ENCODE results near the gene ARHGEF12. TPM values are rescaled to one million over a fixed set of nuclear protein-coding genes. Genes with fewer than 3 reads are reported as not detected.
A peak's percentile ranks its signal among the peaks of the same experiment; 100 is the strongest.

Gene ARHGEF12
- total RNA-seq, 3 donors from 2014 or later = 88.2 to 119 (median 114) TPM

GRCh38 chr11:120514541-120515121 is 178.4 kb downstream of the ARHGEF12 start:
- TF ChIP-seq, protein P1, sequence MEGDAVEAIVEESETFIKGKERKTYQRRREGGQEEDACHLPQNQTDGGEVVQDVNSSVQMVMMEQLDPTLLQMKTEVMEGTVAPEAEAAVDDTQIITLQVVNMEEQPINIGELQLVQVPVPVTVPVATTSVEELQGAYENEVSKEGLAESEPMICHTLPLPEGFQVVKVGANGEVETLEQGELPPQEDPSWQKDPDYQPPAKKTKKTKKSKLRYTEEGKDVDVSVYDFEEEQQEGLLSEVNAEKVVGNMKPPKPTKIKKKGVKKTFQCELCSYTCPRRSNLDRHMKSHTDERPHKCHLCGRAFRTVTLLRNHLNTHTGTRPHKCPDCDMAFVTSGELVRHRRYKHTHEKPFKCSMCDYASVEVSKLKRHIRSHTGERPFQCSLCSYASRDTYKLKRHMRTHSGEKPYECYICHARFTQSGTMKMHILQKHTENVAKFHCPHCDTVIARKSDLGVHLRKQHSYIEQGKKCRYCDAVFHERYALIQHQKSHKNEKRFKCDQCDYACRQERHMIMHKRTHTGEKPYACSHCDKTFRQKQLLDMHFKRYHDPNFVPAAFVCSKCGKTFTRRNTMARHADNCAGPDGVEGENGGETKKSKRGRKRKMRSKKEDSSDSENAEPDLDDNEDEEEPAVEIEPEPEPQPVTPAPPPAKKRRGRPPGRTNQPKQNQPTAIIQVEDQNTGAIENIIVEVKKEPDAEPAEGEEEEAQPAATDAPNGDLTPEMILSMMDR (IDR thresholded peaks at IDR 0.05) = no peak
- ATAC-seq = no peak
- Histone ChIP-seq H3K4me3 (no peak overlapping the region), H3K9me3 (no peaks in the 10 kb centered on the region), H3K4me1 (ENCODE audit: low read depth) (no peaks in the 10 kb centered on the region), H3K36me3 (ENCODE audit: low read depth) (no peaks in the 10 kb centered on the region)
- intact Hi-C loops (cut with DNase I, micrococcal nuclease) = loop anchor here (5.0 to 10.0 kb wide), 3 partner anchors 170 to 290 kb away; no protein-coding TSS in a partner anchor
- no peak for DNase-seq

DNA sequence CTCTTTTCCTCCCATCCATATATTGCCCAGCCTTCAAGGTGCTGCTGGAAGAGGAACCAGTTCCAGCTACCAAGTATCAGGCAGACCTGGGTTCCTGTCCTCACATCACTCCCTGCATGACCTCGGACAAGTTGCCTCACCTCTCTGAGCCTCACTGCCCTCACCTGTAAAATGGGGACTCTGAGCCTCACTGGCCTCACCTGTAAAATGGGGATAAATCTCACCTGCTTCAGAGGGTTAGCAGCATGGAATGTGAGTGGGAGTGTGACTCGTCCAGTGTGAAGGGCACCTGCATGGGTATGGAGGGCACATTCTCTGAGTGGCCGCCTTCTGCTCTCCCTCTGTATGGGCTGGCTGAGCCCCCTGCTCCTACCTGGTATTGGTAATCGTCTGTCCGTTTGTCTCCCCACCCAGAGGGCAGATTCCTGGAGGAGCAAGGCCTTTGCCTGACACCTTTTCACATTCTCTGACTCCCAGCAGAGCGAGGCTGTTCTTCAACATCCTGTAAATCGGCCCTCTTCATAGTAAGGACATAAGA is 179.0 kb downstream of the ARHGEF12 start:
- intact Hi-C loops (cut with DNase I, micrococcal nuclease) = loop anchor here (10.0 kb wide), 2 partner anchors 170 to 290 kb away; no protein-coding TSS in a partner anchor
- TF ChIP-seq, protein P1 (IDR thresholded peaks at IDR 0.05) = no peak
- no peak for ATAC-seq
- Histone ChIP-seq H3K4me1 (ENCODE audit: low read depth) (no peaks in the 10 kb centered on the region), H3K4me3 (no peak overlapping the region), H3K36me3 (ENCODE audit: low read depth) (no peaks in the 10 kb centered on the region), H3K9me3 (no peaks in the 10 kb centered on the region)
- DNase-seq = no peak

DNA sequence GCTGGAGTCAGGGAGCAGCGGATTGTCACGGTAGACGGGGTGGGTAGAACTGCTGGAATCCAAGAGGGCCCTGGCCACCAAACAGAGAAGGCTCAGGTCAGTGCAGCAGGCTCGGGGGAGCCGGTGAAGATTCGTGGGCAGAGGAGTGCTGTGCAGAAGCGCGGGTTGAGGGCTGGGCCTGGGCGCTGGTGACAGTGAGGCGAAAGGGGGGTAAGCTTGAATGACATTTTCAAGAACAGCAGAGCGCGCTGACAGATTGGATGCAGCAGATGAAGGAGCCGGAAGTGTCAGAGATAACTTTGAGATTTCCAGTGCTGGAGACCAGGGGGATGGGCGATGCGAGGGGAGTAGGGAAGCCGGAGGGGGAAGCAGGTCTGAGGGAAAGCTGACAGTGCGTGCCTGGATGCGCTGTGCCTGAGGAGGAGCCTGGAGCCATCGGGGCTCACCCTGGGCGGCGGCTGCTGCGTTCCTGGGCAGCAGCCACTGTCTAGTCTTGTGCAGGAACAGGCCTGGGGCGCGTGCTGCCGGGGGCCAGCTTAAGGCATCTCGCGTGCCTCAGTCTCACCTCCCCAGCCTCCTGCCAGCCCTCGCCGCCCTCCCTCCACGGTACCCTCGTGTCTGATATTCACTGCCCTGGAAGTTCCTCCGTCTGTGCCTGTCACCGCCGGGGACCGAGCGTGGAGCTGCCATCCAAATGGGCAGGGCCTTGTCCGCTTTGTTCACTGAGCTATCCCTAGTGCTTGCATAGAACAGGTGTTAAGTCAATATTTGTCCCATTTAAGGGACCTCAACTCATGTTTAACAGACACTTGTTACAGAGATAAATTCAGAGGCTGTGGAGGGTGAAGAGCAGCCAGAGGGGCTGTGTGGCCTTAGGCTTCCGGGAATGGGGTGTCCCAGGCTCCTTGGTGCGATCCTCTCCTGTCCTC is 180.5 kb downstream of the ARHGEF12 start:
- H3K36me3 ChIP-seq (ENCODE audit: low read depth) = no peaks in the 10 kb centered on the region
- H3K4me3 ChIP-seq = no peak overlapping the region
- DNase-seq (no peak), ATAC-seq (peak; percentile 16)
- TF ChIP-seq, protein P1 (IDR thresholded peaks at IDR 0.05) = no peak
- no peaks in the 10 kb centered on the region for H3K9me3 ChIP-seq
- intact Hi-C loops (cut with DNase I, micrococcal nuclease) = loop anchor here (10.0 kb wide), 2 partner anchors 168 to 288 kb away; no protein-coding TSS in a partner anchor
- no peaks in the 10 kb centered on the region for H3K4me1 ChIP-seq (ENCODE audit: low read depth)

DNA sequence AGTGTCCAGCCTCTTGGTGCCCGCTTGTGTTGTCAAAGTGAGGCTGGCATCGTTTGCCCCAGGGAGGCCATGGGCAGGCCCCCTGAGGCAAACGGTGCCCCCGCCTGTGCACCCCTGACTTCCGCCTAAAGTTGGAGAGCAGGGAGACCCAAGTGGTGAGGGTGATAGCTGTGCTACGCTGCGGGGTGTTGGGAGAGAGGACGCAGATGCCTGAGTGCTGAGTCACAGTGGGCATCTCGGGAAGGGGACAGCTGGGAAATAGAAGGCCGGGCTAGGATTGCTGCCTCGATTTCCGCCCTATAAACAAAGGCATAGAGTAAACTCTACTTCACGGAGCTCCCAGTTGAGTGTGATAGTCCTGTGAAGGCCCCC is 181.2 kb downstream of the ARHGEF12 start:
- TF ChIP-seq, protein P1 (IDR thresholded peaks at IDR 0.05) = no peak
- intact Hi-C loops (cut with DNase I, micrococcal nuclease) = loop anchor here (10.0 kb wide), 2 partner anchors 167 to 287 kb away; no protein-coding TSS in a partner anchor
- no peaks in the 10 kb centered on the region for H3K9me3 ChIP-seq
- no peaks in the 10 kb centered on the region for H3K4me1 ChIP-seq (ENCODE audit: low read depth)
- no peaks in the 10 kb centered on the region for H3K36me3 ChIP-seq (ENCODE audit: low read depth)
- DNase-seq = no peak
- H3K4me3 ChIP-seq = no peak overlapping the region
- peak; percentile 10 for ATAC-seq

GRCh38 chr11:120517801-120518291 is 181.6 kb downstream of the ARHGEF12 start:
- TF ChIP-seq, protein P1 (IDR thresholded peaks at IDR 0.05) = no peak
- intact Hi-C loops (cut with DNase I, micrococcal nuclease) = loop anchor here (10.0 kb wide), 2 partner anchors 167 to 287 kb away; no protein-coding TSS in a partner anchor
- ATAC-seq = no peak
- no peak for DNase-seq
- H3K9me3 ChIP-seq = no peaks in the 10 kb centered on the region
- H3K4me3 ChIP-seq = no peak overlapping the region
- H3K4me1 ChIP-seq (ENCODE audit: low read depth) = no peaks in the 10 kb centered on the region
- no peaks in the 10 kb centered on the region for H3K36me3 ChIP-seq (ENCODE audit: low read depth)

Data from mucosa of descending colon (tissue), 3 donors.